Lung (tissue), 12 donors: ENCODE measurements around the gene COL4A4. TPM values are rescaled to one million over a fixed set of nuclear protein-coding genes. Genes with fewer than 3 reads are reported as not detected.
"Not testable (repeated sequence)": the region's sequence is repeated elsewhere in the genome, so short reads cannot be mapped to it uniquely, and the experiment has no call there.

Source experiments
- ATAC-seq: fragments of 200-7000 bp; cut with Tn5 transposase; one replicate; pipeline ENCODE4 v1.9.1; 2020; ENCODE audit warnings: moderate number of reproducible peaks; ENCODE audit not compliant: insufficient read depth, low FRiP score
- DNase-seq, 3 donors: peaks; one replicate each; pipeline ENCODE4 v3.0.0-alpha.2; 2013 to 2017
- H3K27ac ChIP-seq, 2 donors: one replicate each; pipeline ENCODE4 v1.5.1; 2013; ENCODE audit warnings: mild to moderate bottlenecking in 2 of 2, moderate library complexity in 2 of 2, control low read depth in 1 of 2, inconsistent platforms in 1 of 2, low read depth in 1 of 2, low read length in 1 of 2
- H3K27me3 ChIP-seq, 3 donors: one replicate each; pipeline ENCODE4 v1.5.1; 2013; ENCODE audit warnings: low read length in 2 of 3; ENCODE audit not compliant: control insufficient read depth in 3 of 3, insufficient read depth in 3 of 3
- H3K36me3 ChIP-seq, 4 donors: one replicate each; pipeline ENCODE4 v1.5.1; 2013; ENCODE audit warnings: low read length in 4 of 4, mild to moderate bottlenecking in 1 of 4, moderate library complexity in 1 of 4; ENCODE audit not compliant: control insufficient read depth in 4 of 4, insufficient read depth in 4 of 4
- H3K4me1 ChIP-seq, 5 donors: one replicate each; pipeline ENCODE4 v1.5.1; 2013; ENCODE audit warnings: low read length in 5 of 5, mild to moderate bottlenecking in 2 of 5, moderate library complexity in 1 of 5; ENCODE audit not compliant: control insufficient read depth in 5 of 5, insufficient read depth in 5 of 5
- H3K4me3 ChIP-seq: one replicate; pipeline ENCODE4 v1.5.1; 2013; ENCODE audit warnings: mild to moderate bottlenecking, control low read depth, moderate library complexity
- H3K9ac ChIP-seq, 2 donors: one replicate each; pipeline ENCODE4 v1.5.1; 2013; ENCODE audit warnings: low read length in 2 of 2, control low read depth in 1 of 2; ENCODE audit not compliant: insufficient read depth in 1 of 2
- H3K9me3 ChIP-seq, 4 donors: one replicate each; pipeline ENCODE4 v1.5.1; 2013; ENCODE audit warnings: low read length in 3 of 4, mild to moderate bottlenecking in 1 of 4, moderate library complexity in 1 of 4; ENCODE audit not compliant: control insufficient read depth in 4 of 4, insufficient read depth in 3 of 4
- CTCF ChIP-seq: IDR thresholded peaks from 2 replicates; pipeline ENCODE4 v1.5.1; 2012; ENCODE audit warnings: mild to moderate bottlenecking; ENCODE audit errors: control extremely low read depth, extremely low read depth
- WGBS, 2 donors: extraction: QIAGEN DNeasy Blood & Tissue Kit; methylation state at CpG; one replicate each; pipeline ENCODE4 v1.1.7; 2013; 5-methylcytosine and 5-hydroxymethylcytosine counted together
- polyA plus RNA-seq, 2 donors: library from polyadenylated mRNA; stranded (reverse); fragments of 200-250 nt; gene quantifications; one replicate each; pipeline ENCODE4 v1.2.1, GENCODE V29; 2013
- total RNA-seq, 2 donors: library from RNA; depleted of rRNA in 1 of 2; stranded (reverse); fragments of >200 nt in 1 of 2; gene quantifications; one replicate each; pipeline ENCODE4 v1.2.1, GENCODE V29; 2014 to 2021
- donor health status: control.
- donor health status: control.
- donor health status: Bipolar disorder and iron deficiency.
- donor health status: healthy.
- donor health status: DM: yes; HTN: yes; CAD: no.

Gene COL4A4
- total and polyA plus RNA-seq, 4 donors: 2.7 to 20.1 (median 9.8) TPM

- DNase-seq (no peak), ATAC-seq (no peak)
- no peak overlapping the region for H3K9ac ChIP-seq
- no peaks in the 10 kb centered on the region for H3K4me1 ChIP-seq
- H3K27ac ChIP-seq: no peak overlapping the region
- TF ChIP-seq CTCF: no peak
- WGBS, 2 donors: 40 to 55% methylated on average over 1 of the region's 1 CpG
- no peak overlapping the region for H3K4me3 ChIP-seq
- no peaks in the 10 kb centered on the region for H3K27me3 ChIP-seq
- H3K36me3 ChIP-seq: peaks cover 0 to 4% (median 0%) of the 10 kb centered on the region in 4 donors
- peaks cover 0 to 2% (median 0%) of the 10 kb centered on the region in 4 donors for H3K9me3 ChIP-seq
These were observed 81.7 kb downstream of the COL4A4 start for GRCh38 chr2:227082286-227082685.

- DNase-seq (no peak), ATAC-seq (no peak)
- Histone ChIP-seq H3K4me3 (no peak overlapping the region), H3K27me3 (no peaks in the 10 kb centered on the region), H3K4me1 (no peaks in the 10 kb centered on the region), H3K9ac (no peak overlapping the region), H3K9me3 (peaks cover 0 to 2% (median 0%) of the 10 kb centered on the region in 4 donors), H3K36me3 (peaks cover 0 to 2% (median 0%) of the 10 kb centered on the region in 4 donors), H3K27ac (no peak overlapping the region)
- no peak for TF ChIP-seq CTCF
- 75 to 88% methylated on average over 6 of the region's 6 CpGs for WGBS, 2 donors
These were observed 84.3 kb downstream of the COL4A4 start for GRCh38 chr2:227079726-227080125.

GRCh38 chr2:227065065-227065464 lies 98.9 kb downstream of the COL4A4 start:
- H3K4me3 ChIP-seq, ATAC-seq, DNase-seq, H3K9ac ChIP-seq, H3K4me1 ChIP-seq, H3K27ac ChIP-seq, H3K36me3 ChIP-seq, H3K27me3 ChIP-seq, H3K9me3 ChIP-seq: not testable (repeated sequence)
- 80% methylated on average over 14 of the region's 14 CpGs for WGBS, 2 donors

GRCh38 chr2:227058888-227059399 lies 105.1 kb downstream of the COL4A4 start:
- DNase-seq (no peak), ATAC-seq (no peak)
- Histone ChIP-seq H3K4me1 (no peaks in the 10 kb centered on the region), H3K27ac (no peak overlapping the region), H3K4me3 (no peak overlapping the region), H3K27me3 (no peaks in the 10 kb centered on the region), H3K36me3 (no peaks in the 10 kb centered on the region), H3K9ac (no peak overlapping the region), H3K9me3 (no peaks in the 10 kb centered on the region)
- 82 to 87% methylated on average over 5 of the region's 5 CpGs for WGBS, 2 donors
- TF ChIP-seq CTCF: no peak
